Brain pericyte (primary cell): ENCODE results near the gene LRFN3.
"Not testable (repeated sequence)": the region's sequence is repeated elsewhere in the genome, so short reads cannot be mapped to it uniquely, and the experiment has no call there.

Experiments
- DNase-seq: peaks from one replicate; pipeline ENCODE4 v3.0.0-alpha.2; 2012; ENCODE audit warnings: low read depth, low spot score

The LRFN3 gene

GRCh38 chr19:35939307-35940077 lies 3.3 kb downstream of the LRFN3 start:
- DNase-seq, result no peak

GRCh38 chr19:35940078-35940775 lies 4.1 kb downstream of the LRFN3 start:
- DNase-seq, result no peak

GRCh38 chr19:35940839-35941238 lies 4.7 kb downstream of the LRFN3 start:
- DNase-seq, result no peak

GRCh38 chr19:35942235-35942634 lies 6.1 kb downstream of the LRFN3 start:
- no peak for DNase-seq

GRCh38 chr19:35943321-35944301 lies 7.4 kb downstream of the LRFN3 start:
- DNase-seq, result no peak

- no peak for DNase-seq
These were observed 8.4 kb downstream of the LRFN3 start for GRCh38 chr19:35944556-35944955.

GRCh38 chr19:35945121-35945790 lies 9.1 kb downstream of the LRFN3 start:
- no peak for DNase-seq

- DNase-seq, result no peak
These were observed 10.0 kb downstream of the LRFN3 start for GRCh38 chr19:35946203-35946602.

GRCh38 chr19:35949131-35949530 lies 13.0 kb downstream of the LRFN3 start:
- DNase-seq, result no peak

GRCh38 chr19:35955881-35956634 lies 19.9 kb downstream of the LRFN3 start:
- no peak for DNase-seq

GRCh38 chr19:35957411-35957810 lies 21.2 kb downstream of the LRFN3 start:
- not testable (repeated sequence) for DNase-seq

GRCh38 chr19:35958660-35959039 lies 22.5 kb downstream of the LRFN3 start:
- no peak for DNase-seq

- no peak for DNase-seq
These were observed 23.1 kb downstream of the LRFN3 start for GRCh38 chr19:35959040-35959967.

- DNase-seq, result no peak
These were observed 23.8 kb downstream of the LRFN3 start for GRCh38 chr19:35959968-35960320.

- DNase-seq, result no peak
These were observed 24.3 kb downstream of the LRFN3 start for GRCh38 chr19:35960432-35960972.

GRCh38 chr19:35963514-35963913 lies 27.3 kb downstream of the LRFN3 start:
- no peak for DNase-seq

GRCh38 chr19:35966771-35967170 lies 30.6 kb downstream of the LRFN3 start:
- no peak for DNase-seq

- no peak for DNase-seq
These were observed 37.3 kb downstream of the LRFN3 start for GRCh38 chr19:35973487-35973886.

GRCh38 chr19:35975608-35976214 lies 39.5 kb downstream of the LRFN3 start:
- DNase-seq, result no peak
